Smooth muscle cell of the brain vasculature (primary cell): ENCODE measurements around the gene PLPPR3.

ENCODE experiments used
- DNase-seq: peaks from one replicate; pipeline ENCODE4 v3.0.0-alpha.2; 2012; ENCODE audit warnings: low read depth, low spot score

PLPPR3 gene, protein sequence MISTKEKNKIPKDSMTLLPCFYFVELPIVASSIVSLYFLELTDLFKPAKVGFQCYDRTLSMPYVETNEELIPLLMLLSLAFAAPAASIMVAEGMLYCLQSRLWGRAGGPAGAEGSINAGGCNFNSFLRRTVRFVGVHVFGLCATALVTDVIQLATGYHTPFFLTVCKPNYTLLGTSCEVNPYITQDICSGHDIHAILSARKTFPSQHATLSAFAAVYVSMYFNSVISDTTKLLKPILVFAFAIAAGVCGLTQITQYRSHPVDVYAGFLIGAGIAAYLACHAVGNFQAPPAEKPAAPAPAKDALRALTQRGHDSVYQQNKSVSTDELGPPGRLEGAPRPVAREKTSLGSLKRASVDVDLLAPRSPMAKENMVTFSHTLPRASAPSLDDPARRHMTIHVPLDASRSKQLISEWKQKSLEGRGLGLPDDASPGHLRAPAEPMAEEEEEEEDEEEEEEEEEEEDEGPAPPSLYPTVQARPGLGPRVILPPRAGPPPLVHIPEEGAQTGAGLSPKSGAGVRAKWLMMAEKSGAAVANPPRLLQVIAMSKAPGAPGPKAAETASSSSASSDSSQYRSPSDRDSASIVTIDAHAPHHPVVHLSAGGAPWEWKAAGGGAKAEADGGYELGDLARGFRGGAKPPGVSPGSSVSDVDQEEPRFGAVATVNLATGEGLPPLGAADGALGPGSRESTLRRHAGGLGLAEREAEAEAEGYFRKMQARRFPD

GRCh38 chr19:821825-822503, at the start of gene PLPPR3:
PLPPR3 (minus strand) TSS chr19:821955; CDS start chr19:821559, 396 bp downstream.
- no peak for DNase-seq

DNA sequence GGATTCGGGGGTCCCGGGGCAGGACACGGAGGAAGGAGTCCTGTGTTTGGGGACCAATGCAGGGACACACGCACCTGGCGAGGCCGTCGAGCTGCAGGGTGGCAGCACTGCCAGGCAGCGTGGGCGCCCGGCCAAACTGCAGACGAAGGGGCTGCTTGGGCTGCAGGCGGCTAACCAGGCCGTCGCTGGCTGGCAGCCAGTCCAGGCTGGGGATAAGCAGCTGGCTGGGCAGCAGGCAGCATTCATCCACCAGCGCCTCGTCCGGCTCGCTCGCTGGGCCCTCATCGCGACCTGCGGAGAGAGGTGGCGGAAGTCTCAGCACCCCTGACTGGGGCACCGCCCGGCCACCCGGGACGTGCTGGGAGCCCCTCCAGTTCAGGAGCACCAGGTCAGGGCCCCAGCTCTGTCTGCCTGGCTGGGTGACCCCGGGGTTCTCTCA, 49.2 kb upstream of the PLPPR3 start:
- no peak for DNase-seq

DNA sequence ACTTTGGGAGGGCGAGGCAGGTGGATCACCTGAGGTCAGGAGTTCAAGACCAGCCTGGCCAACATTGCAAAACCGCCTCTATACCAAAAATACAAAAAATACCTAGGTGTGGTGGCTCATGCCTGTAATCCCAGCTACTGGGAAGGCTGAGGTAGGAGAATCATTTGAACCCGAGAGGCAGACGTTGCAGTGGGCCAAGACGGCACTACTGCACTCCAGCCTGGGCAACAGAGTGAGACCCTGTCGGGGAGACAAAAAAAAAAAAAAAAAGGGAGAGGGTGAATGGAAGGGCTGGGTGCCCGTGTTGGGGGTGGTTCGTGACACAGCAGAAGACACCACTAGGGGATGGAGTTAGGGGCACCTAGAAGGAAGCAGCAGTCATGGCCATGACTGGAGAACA, 48.6 kb upstream of the PLPPR3 start:
- no peak for DNase-seq

- DNase-seq = peak; percentile 88
These were observed 47.8 kb upstream of the PLPPR3 start for GRCh38 chr19:869245-870177.

- DNase-seq = no peak
These were observed 46.9 kb upstream of the PLPPR3 start for GRCh38 chr19:868458-869244.

- no peak for DNase-seq
These were observed 46.2 kb upstream of the PLPPR3 start for GRCh38 chr19:867855-868457.

GRCh38 chr19:867301-867793, 45.6 kb upstream of the PLPPR3 start:
- peak; percentile 91 for DNase-seq

GRCh38 chr19:866769-867300, 45.1 kb upstream of the PLPPR3 start:
- no peak for DNase-seq

- no peak for DNase-seq
These were observed 41.5 kb upstream of the PLPPR3 start for GRCh38 chr19:863315-863620.

DNA sequence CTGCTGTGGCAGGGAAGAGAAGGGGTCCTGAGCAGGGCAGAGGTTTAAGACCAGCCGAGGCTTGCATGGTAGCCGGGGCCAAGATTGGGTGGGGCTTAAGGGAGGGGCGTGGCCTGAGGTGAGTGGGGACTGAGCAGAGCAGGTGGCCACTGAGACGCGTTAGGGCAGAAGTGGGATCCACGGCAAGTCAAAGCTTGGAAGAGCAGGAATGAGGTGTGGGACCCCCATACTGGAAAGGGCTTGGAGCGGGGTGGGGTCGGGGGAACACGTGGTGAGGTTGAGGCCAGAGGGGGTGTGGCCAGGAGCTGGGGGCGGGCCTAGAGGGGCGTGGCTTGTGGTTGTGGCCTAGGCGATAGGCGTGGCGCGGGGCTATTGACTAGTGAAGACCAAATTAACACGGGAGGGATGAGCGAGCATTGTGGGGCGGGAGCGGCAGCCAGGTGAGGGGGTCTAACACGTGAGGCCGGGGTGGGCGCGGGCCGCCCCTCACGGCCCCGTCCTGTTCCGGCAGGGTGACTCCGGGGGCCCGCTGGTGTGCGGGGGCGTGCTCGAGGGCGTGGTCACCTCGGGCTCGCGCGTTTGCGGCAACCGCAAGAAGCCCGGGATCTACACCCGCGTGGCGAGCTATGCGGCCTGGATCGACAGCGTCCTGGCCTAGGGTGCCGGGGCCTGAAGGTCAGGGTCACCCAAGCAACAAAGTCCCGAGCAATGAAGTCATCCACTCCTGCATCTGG, 41.0 kb upstream of the PLPPR3 start:
- DNase-seq = no peak

- no peak for DNase-seq
These were observed 40.2 kb upstream of the PLPPR3 start for GRCh38 chr19:861756-862580.

GRCh38 chr19:861141-861755, 39.5 kb upstream of the PLPPR3 start:
- no peak for DNase-seq

- no peak for DNase-seq
These were observed 37.4 kb upstream of the PLPPR3 start, which contains the start of gene CFD for GRCh38 chr19:858868-859843. CFD (plus strand) TSS chr19:859664; CDS start chr19:859690, 26 bp downstream.

DNA sequence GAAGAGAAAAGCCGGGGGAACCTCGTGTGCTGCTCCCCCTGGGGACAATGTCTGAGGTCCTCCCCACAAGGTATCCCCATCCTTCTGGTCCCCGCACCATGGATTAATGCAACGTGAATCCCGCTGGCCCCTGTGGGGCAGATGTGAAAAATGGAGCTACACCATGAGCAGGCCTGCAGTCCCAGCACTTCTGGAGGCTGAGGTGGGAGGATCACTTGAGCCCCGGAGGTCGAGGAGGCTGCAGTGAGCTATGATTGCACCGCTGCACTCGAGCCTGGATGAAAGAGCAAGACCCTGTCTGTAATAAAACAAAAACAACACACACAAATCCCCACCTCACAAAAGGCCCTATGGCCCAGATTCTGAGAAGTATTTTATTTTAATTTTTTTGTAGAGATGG, 36.5 kb upstream of the PLPPR3 start:
- no peak for DNase-seq

GRCh38 chr19:855566-856120, 33.9 kb upstream of the PLPPR3 start:
- no peak for DNase-seq

DNA sequence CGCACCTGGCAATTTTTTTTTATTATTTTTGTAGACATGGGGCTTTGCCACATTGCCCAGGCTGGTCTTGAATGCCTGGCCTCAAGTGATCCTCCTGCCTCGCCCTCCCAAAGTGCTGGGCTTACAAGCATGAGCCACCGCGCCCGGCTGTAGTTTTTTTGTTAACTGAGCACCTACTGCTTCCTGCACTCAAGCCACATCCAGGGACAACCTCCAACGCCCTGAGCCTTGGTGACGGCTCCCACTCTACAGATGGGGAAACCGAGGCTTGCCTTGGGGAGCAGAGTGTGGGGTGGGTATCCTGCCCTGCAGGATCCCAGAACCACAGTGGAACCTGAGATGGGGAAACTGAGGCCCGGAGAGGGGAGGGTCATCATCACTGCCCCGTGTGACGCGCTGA, 33.4 kb upstream of the PLPPR3 start:
- no peak for DNase-seq
